ENCODE data around the gene RINT1.

RINT1 gene

DNA sequence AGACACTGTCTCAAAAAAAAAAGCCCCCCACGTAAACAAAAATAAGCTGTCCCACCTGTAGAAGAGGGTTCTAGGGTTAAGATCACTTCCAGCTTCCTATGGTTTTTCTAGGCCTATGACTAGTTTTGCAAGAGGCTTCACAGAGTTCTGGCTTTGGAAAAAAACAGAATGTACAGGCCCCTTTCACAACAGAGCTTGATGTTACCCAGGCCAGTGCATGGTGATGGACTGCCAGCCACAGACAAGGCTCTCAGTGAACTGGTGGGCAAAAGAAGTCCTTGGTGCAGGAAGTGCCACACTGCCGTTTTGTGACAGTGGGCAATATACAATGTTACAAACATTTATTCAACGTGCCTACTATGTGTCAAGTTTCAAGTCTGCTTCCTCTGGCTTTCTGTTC, 67.5 kb downstream of the RINT1 start:
- no peak for DNase-seq (ENCODE audit: low read depth)

DNA sequence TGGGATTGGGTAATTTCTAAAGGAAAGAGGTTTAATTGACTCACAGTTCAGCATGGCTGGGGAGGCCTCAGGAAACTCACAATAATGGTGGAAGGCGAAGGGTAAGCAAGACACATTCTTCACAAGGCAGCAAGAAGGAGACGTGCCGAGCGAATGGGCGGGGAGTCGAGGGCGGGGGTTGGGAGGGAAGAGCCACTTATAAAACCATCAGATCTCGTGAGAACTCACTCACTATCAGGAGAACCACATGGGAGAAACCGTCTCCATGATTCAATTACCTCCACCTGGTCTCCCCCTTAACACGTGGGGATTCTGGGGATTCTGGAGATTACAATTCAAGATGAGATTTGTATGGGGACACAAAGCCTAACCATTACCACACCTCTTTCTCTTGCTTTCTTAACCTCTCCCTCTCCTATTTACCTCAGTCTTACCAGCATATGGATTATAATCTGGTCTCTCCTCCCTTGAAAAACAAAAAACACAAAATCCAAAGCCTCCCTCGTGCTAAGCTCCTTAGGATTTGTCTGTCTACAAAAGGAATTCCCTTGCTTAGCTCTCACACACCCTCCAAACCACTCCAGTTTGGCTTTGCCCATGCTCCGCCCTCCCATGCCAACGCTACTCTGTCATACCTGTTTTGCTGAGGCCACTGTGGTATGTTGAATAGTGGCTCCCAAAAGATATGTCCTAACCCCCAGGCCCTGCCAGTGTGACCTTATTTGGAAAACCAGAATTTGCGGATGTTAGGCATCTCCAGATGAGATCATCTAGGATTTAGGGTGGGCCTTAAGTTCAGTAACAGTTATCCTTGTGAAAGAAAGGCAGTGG, 68.9 kb downstream of the RINT1 start:
- no peak for DNase-seq (ENCODE audit: low read depth)

DNA sequence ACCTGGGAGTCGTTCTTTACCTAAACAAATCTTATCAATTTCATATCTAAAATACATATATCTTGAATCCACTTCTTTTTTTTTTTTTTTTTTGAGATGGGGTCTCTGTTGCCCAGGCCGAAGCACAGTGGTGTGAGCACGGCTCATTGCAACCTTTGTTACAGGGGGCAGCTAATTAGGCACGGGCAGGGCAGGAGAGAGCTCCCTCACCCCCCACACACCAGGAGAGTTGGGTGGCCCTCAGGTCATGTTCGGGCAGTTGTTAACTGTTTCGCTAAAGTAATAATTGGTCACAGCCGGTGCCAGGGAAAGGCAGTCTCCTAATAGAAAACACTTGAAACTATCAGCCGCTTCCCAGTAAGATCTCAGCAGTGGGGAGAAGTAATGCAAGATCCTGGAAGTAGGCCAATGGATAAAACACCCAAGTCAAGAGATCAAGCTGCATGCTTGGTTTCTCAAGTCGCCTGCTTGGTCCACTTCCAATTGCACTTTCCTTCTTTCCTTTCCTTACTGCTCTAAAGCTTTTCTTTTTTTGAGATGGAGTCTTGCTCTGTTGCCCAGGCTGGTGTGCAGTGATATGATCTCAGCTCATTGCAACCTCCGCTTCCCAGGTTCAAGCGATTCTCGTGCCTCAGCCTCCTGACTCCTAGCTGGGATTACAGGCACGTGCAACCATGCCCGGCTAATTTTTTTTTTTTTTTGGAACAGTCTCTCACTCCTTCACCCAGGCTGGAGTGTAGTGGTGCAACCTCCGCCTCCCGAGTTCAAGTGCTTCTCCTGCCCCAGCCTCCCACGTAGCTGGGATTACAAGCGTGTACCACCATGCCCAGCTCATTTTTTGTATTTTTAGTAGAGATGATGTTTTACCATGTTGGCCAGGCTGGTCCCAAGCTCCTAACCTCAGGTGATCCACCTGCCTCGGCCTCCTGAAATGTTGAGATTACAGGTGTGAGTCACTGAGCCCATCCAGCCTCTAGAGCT, 70.6 kb downstream of the RINT1 start:
- DNase-seq (ENCODE audit: low read depth): no peak

DNA sequence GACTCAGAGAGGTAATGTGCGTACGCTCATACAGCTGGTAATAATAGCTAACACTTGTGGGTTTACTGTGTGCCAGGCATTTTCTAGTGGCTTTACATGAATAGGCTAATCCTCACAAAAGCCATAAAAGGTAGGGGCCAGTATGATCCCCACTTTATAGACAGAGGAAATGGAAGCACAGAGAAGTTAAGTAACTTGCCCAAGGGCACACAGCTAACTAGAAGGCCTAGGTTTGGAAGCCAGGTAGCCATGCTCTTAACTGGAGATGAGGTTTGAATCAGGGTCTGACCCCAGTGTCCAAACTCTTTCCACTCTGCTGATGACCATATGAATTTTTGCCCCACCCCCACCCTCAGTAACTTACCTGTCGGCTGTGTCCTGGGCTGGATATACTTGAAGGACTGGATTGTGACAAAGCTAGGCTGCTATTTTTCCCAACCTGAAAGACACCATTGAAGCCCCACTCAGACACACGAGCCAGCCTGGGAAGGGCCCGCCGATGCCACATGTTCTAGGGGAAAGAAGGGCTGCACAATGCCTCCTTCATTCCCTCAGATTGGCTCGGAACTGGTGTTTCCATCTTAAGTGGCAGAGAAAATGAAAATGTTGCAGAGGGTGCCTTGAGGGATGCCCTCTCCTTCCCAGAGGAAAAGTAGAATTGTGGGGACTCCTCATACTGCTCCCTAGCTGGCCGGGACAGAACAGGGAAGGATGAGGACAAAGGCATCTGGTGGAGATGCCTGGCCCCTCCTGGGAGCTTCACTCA, 78.3 kb downstream of the RINT1 start:
- DNase-seq (ENCODE audit: low read depth): no peak

DNA sequence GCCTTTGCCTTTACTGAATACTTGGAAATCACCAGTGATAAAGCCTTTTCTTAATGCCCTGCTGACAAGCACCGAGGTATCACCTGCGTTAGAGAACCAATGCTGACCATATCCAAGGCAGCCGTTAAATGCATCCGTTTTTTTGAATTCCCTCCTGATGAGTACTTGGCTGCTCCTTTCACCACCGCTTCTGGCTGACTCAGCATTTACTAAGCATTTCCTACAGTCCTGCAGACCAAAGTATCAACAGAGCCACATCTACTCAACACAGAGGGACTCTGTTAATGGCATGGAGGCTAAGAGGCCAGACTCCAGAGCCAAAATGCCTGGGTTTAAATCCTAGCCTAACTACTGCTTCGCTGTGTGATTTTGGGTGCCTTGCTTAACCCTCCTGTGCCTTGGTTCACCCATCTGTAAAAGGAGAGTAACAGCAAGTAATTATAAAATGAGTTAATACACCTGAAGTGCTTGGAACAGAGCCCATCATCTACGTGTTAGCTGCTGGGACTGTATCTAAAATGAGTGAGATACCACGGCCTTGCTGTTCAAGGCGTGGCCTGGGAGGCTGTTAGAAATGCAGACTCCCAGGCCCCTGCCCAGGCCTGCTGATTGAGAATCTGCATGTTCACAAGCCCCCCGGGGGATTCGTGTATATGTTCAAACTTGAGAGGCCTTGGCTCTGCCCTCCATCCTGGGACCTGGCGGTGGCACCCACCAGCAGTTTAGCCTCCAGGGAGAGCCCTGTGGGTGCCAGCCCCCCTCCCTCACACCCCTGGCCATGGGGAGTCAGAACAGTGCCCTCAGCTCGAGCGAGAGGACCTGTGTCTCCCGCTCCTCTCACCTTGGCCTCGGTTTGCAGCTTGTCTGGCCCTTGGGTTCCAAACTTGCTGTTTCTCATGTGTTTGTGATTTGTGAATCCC, 80.1 kb downstream of the RINT1 start:
- DNase-seq (ENCODE audit: low read depth): no peak

DNA sequence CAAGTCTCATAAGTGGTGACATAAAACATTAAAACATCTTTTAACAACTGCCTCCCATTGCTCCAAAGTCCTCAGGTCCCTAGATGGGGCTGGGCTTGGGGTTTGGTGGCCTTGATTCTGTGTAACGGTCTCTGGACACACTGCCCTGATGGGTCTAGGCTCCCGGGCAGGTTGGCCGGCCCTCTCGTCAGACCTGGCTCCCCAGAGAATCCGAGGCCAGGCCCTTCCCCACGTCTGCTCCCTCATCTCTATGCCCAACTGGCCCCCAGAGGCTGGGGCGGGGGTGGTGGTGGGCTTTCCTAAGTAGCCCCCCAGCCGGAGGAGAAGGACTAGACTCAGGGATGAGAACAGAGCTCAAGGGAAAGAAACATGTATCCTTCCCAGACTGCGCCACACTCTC, 80.8 kb downstream of the RINT1 start:
- no peak for DNase-seq (ENCODE audit: low read depth)

DNA sequence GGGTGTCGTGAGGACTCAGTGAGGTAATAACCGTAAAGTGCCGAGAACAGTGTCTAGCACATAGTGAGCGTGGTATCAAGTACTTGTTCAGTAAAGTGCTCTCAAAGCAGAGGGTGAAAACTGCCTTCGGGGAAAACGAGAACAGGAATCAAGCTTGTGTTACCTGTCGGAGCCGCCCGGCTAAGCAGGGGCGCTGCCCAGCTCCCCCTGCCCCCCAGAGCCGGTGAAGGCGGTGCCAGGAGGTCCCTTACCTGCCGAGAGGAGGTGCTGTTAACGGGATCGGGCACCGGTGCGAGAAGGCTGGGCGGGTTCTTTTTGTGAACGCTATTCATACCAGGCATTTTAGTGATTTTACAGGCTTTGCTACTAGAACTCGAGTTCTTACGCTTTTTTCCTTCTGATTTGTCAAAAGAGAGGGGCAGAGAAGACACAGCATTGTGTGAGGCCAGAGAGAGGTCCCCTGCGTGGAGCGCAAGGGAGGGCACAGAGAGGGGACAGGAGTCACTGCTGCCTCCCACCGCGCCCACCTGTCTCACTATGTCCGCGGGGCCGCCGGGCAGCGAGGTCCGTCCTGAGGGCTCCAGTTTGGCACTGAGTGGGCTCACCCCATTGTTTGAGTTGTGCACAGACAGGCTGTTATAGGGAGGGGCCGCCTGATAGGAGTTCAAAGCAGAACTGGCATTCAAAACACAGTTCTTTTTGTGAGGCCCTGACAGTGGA, 81.8 kb downstream of the RINT1 start:
- DNase-seq (ENCODE audit: low read depth): no peak

DNA sequence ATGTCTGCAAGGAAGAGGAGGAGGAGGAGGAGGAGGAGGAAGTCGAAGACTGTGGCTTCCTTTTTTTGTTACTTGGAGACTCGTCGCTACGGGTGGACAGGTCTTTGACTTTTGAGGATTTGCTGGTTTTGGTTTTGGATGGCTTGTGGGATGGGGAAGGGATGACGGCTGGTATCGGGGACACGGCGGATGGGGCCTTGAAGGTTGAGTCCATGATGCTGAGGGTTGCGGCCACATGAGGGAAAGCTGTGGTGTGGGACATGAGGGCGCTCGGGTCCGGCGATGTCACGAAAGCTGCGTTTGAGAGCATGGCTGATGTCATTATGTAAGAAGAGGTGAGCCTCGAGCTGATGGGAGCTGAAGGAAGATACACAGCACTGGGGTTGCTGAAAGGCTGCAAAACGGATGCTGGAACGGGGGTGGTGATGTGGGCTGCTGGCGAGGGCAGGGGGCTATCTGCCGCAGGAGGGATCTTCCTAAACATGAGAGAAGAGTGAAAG, 82.4 kb downstream of the RINT1 start:
- no peak for DNase-seq (ENCODE audit: low read depth)
